ENCODE data around the gene GAD1.

The GAD1 gene

DNA sequence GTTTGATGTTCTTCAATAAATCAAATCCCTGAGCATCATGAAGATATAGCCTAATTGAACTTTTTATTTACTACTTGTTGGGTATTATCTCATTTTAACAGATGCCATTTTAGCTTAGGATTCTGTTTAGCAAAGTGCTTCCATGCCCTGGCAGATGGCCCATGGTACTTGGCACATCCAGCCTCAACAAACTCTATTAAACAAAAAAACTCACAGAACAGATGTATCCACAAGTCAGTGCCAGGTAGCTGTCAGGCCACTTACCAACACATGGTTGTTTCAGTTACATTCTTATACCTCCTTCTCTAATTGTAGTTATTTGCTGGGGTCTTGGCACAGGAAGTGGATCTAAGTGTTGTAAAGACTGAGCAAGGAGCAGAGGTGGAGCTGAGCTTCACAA is 29.6 kb downstream of the GAD1 start:
- DNase-seq = no peak

GRCh38 chr2:170847716-170848115 is 31.0 kb downstream of the GAD1 start:
- no peak for DNase-seq

GRCh38 chr2:170848587-170848986 is 31.9 kb downstream of the GAD1 start:
- DNase-seq = no peak

GRCh38 chr2:170850251-170850650 is 33.6 kb downstream of the GAD1 start:
- DNase-seq = no peak

- DNase-seq = no peak
These were observed 34.9 kb downstream of the GAD1 start for GRCh38 chr2:170851635-170852034.

DNA sequence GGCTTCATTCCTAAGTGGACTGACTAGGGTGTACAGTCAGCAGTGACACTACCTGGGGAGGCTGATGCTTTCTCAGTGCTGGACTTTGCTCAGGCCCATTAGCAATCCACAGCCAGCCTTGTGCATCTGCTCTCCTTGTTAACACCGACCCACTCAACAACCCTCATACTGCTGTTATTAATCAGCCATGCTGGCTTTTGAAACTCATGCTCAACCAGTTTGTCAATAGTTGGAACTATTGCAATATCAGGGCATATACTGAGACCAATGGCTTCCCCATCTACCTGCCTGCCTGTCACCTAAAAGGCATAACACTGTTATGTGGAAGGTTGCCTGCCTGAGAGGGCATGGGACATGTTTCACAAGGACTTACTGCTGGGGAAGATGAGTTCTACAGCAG is 39.4 kb downstream of the GAD1 start:
- no peak for DNase-seq

DNA sequence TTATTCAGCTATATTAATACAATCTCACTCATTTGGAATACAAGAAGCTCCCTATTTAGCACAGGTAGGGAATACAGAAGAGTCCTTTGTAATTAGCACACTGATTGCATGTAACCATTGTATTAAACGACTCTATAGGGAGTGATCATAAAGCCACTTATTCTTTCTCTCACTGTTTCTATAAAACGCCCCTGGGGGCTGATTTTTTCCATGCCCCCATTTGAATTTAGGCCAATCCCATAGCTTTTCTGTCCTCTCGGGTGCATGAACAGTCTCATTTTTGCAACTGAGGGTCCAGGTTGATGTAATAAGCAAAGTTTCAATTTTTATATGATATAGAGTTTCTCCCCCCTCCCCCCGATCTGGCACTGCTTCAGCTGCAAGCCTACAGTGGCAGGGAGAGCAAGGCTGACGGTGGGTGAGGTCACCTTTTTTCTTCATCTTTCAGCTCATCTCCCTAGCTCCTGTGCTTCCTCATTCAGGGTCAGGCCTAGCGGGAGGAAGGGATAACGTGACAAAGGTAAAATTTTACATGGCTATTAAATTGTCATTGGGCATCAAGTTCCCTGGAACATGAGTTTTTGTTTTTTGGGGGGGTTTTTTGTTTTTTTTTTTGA is 45.7 kb downstream of the GAD1 start:
- no peak for DNase-seq

DNA sequence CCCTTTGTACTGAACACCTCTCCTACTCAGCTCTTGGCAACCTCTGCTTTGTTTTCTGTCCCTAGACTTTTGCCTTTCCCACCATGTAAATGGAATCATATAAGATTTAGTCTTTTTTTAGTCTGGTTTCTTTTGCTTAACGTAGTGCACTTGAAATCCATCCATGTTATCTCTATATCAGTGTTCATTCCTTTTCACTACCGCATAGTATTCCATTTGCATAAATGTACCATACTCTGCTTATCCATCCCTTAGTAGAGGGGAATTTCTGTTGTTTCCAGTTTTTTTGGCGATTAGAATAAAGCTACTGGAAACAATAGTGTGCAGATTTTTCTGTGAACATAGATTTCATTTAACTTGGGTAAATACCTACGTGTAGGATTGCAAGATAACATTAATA is 46.4 kb downstream of the GAD1 start:
- DNase-seq = no peak

DNA sequence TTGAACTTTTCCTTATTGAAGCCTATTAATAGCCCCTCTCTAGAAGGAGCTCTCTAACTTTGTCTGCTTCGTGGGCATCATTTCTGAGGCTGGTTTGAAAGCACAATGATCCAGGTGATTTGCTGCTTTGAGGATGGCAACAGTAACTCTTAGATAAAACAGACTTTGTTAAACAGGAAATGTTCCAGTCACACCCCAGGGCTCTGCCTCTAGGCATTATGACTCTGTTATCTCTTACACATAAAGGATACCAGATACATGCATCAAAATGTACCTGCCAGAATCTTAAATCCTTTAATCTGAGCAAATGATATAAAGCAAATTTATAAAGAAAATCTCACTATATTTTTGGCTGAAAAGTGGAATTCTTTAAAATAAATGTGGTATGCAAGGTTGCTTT is 52.3 kb downstream of the GAD1 start:
- no peak for DNase-seq

GRCh38 chr2:170869461-170869860 is 52.8 kb downstream of the GAD1 start:
- no peak for DNase-seq

DNA sequence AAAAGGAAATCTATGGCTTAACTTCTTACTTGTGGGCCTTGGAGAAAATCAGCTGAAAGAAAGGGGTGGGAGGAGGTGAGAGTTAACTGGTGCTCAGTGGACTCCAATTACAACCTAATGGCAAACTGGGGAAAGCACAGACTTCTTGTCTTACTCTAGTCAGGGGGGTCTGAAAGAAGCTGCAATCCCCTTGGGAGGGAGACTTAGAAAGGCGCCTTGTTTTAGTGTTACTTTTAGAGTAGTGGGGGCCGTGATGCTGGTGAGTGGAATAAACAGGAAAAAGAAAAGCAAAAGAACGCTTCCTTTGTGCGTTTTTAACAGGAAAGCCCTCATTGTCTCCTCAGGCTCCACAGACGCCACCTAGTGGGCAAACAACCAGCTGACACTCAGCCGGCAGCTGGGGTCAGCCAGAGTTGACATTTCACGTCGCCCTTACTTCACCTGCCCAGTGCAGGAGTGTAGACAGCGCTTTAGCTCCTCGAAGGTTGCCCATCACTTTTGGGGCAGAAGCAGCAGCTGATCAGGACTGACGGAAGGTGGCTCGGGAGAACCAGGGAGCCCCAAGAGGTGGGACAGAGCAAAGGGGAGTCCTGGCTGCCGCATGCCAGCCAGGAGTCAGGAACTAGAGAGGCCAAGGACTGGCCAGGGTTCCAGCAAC is 56.5 kb downstream of the GAD1 start:
- DNase-seq = peak; percentile 80

GRCh38 chr2:170878066-170878465 is 61.4 kb downstream of the GAD1 start:
- DNase-seq = no peak

- DNase-seq = no peak
These were observed 61.8 kb downstream of the GAD1 start for GRCh38 chr2:170878505-170878904.

DNA sequence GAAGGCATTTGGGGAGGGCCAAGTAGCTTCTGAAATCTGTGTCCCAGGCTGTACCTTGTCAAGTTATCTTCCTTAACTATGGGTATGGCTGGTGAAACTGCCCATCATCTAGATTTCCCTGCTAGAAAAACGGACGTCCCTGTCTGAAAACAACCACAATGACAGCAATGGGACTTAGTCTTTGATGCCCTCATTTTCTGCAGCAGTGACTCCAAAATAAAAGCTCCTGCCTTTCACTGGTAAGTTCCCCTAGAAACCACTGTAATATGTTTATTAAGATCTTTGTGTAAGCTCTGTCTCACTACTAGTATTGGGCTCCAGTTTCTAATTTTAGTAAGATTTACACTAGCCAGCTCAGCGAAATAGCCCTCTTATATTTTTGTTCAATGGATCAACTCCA is 65.2 kb downstream of the GAD1 start:
- DNase-seq = no peak

- no peak for DNase-seq
These were observed 66.1 kb downstream of the GAD1 start for GRCh38 chr2:170882758-170883157.

- no peak for DNase-seq
These were observed 67.0 kb downstream of the GAD1 start for GRCh38 chr2:170883683-170884082.

- DNase-seq = no peak
These were observed 68.6 kb downstream of the GAD1 start for GRCh38 chr2:170885130-170885791.

DNA sequence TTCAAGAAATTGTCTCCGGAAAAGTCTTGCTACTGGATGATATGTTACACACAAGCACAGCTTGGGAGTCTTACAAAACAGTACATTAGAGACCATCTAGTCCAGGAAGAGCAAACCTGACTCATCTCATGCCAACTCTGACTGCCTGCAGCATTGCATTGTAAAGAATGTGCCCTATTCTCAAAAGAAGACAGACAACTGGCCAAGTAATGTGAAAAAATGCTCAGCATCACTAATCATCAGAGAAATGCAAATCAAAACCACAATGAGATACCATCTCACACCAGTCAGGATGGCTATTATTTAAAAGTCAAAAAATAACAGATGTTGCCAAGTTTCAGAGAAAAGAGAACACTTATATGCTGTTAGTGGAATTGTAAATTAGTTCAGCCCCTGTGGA is 69.7 kb downstream of the GAD1 start:
- DNase-seq = no peak

GRCh38 chr2:170887496-170887895 is 70.8 kb downstream of the GAD1 start:
- no peak for DNase-seq

DNA sequence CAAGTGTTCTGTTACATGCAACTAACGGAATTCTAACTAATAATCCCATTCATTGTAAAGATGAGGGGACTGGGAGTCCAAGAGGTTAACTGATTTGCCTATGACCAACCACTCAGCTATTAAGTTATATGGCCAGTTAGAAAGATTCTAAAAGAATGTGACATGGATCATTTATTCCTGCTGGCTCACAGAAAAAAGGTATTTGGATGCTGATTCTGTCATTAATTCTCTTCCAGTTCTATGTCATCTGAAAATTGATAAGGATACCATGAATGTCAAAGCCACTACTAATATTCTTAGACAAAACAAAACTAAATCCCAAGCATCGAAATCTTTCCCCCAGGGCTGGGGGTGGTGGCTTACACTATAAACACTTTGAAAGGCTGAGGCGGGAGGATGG is 71.2 kb downstream of the GAD1 start:
- no peak for DNase-seq

DNA sequence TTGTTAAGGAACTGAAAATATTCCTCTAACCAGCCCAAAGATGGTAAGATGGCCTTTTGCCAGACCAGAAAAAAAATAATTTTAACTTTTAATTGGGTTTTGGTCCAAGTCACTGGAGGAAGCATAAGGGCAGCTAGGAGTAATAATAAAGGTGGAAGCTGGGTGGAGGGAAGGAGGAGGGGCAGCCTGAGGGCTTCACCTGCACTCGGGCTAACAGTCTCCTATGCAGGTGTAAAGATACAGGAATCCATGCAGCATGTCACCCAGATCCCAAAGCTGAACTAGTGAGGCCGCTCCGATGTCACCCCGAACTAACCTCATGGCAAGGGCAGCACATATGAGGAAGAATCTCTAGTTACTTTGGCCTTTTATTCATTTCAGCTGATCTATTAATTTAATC is 75.2 kb downstream of the GAD1 start:
- DNase-seq = no peak

DNA sequence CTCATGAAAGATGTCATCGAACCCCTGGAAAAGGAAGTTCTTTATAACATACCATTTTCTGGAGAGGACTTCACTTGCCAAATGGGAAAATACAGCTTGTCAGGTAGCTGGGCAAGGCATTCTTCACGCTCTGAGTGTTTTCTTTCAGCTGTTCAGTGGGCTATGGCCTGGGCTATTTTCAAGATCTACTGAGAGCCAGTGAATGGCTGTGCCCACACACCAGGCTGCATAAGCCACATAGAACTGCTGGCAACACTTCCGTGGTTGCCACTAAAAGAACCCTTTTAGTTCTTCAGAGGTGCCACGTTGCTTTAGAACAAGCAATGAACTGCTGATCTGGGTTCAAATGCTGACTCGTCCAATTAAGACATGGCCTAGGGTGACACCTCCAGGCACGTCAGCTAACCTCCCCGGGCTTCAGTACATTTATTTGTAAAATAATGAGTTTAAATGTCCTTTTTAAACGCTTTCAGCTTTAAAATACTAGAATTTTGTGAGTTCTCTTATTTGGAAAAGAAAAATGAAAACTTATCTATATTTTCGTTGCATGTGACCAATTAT is 75.8 kb downstream of the GAD1 start:
- DNase-seq = no peak

- DNase-seq = no peak
These were observed 78.5 kb downstream of the GAD1 start for GRCh38 chr2:170895023-170895757.

DNA sequence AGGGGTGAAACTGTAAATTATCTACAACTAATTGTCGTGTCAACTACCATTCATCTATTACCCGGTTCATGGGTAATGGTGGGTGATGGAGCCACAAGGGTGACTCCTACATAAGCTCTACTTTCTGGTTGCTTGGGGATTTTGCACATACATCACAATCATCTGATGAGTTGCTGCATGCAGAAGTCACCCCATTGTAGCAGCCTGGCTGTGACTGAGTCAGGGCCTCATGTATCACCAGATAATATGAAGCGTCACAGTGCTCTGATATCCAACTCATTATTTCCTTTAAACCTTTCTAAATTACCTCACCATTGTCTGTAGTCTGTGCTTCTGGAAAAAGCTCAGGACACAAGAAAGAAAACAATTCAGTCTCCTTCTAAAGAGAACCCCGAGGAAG is 79.9 kb downstream of the GAD1 start:
- DNase-seq = no peak
